Loucy (cell line): ENCODE data around the gene FBXO22.

Source experiments
- CTCF ChIP-seq: fragments of 200-600 bp; sonication (generic); conservative IDR thresholded peaks from 2 replicates; pipeline ENCODE4 v1.5.1; 2014; ENCODE audit warnings: mild to moderate bottlenecking, antibody characterized with exemption, low read length
- EZH2phosphoT487 ChIP-seq: fragments of 200-600 bp; IDR thresholded peaks from 2 replicates; pipeline ENCODE4 v1.6.1; 2018; ENCODE audit warnings: antibody characterized with exemption, mild to moderate bottlenecking, moderate library complexity, borderline replicate concordance

GRCh38 chr15:75952525-75952924, 48.8 kb downstream of the FBXO22 start:
- no peak for TF ChIP-seq CTCF
- TF ChIP-seq EZH2phosphoT487, result no peak
